GM12874 (cell line): Measurements from ENCODE around the gene CARNS1.

Source experiments
- TF ChIP-seq, protein P1 (sequence below): IDR thresholded peaks from 2 replicates; pipeline ENCODE4 v1.5.1; 2011; ENCODE audit warnings: low read depth, mild to moderate bottlenecking, control low read depth, low read length, moderate library complexity; ENCODE audit not compliant: insufficient read depth

Gene CARNS1

DNA sequence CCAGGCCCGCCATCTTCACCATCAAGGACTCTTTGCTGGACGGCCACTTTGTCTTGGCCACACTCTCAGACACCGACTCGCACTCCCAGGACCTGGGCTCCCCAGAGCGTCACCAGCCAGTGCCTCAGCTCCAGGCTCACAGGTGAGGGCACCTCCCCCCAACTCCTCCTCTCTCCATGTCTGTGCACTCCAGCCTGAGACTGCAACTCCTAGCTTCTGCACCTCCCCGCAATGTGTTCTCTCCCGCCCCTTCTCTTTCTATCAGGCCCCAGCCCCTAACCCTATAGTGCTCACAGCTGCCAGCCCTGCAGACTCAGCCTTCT lies 19.3 kb upstream of the CARNS1 start:
- TF ChIP-seq, protein P1, sequence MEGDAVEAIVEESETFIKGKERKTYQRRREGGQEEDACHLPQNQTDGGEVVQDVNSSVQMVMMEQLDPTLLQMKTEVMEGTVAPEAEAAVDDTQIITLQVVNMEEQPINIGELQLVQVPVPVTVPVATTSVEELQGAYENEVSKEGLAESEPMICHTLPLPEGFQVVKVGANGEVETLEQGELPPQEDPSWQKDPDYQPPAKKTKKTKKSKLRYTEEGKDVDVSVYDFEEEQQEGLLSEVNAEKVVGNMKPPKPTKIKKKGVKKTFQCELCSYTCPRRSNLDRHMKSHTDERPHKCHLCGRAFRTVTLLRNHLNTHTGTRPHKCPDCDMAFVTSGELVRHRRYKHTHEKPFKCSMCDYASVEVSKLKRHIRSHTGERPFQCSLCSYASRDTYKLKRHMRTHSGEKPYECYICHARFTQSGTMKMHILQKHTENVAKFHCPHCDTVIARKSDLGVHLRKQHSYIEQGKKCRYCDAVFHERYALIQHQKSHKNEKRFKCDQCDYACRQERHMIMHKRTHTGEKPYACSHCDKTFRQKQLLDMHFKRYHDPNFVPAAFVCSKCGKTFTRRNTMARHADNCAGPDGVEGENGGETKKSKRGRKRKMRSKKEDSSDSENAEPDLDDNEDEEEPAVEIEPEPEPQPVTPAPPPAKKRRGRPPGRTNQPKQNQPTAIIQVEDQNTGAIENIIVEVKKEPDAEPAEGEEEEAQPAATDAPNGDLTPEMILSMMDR, result no peak

DNA sequence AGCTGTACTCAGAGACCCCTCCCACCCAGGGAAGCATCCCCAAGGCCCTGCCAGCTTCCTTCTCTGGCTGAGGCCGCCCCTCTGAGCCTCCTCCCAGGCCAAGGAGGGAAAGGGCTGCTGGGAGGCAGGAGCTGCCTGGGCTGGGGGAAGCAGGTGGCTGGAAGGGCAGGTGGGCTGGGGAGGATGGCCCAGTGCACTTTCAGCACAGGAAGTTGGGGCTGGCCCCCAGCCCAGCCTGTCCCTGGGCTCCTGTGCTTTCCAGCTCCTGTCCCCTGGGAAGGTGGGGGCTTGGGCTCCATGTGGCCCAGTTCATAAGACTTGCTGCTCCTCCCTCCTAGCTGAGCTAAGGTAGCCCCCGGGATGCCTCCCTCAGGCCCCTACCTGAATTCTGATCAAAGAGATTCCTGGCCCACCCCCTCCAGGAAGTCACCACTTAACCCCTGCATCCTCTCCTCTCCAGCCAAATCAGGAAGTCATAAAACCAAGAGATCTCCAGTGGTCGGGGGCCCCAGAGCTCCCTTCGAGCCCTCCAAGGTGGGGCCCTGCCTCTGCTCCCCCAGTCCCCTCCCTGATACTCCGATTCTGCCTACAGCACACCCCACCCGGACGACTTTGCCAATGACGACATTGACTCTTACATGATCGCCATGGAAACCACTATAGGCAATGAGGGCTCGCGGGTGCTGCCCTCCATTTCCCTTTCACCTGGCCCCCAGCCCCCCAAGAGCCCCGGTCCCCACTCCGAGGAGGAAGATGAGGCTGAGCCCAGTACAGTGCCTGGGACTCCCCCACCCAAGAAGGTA lies 18.7 kb upstream of the CARNS1 start:
- TF ChIP-seq, protein P1, result no peak

DNA sequence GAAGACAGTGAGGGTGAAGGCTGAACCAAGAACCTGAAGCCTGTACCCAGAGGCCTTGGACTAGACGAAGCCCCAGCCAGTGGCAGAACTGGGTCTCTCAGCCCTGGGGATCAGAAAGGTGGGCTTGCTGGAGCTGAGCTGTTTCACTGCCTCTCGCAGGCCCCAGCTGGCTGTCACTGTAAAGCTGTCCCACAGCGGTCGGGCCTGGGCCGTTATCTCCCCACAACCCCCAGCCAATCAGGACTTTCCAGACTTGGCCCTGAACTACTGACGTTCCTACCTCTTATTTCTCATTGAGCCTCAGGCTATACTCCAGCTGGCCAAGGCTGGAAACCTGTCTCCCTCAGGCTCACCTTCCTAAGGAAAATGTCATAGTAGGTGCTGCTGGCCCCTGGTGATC lies 17.9 kb upstream of the CARNS1 start:
- TF ChIP-seq, protein P1, result no peak

DNA sequence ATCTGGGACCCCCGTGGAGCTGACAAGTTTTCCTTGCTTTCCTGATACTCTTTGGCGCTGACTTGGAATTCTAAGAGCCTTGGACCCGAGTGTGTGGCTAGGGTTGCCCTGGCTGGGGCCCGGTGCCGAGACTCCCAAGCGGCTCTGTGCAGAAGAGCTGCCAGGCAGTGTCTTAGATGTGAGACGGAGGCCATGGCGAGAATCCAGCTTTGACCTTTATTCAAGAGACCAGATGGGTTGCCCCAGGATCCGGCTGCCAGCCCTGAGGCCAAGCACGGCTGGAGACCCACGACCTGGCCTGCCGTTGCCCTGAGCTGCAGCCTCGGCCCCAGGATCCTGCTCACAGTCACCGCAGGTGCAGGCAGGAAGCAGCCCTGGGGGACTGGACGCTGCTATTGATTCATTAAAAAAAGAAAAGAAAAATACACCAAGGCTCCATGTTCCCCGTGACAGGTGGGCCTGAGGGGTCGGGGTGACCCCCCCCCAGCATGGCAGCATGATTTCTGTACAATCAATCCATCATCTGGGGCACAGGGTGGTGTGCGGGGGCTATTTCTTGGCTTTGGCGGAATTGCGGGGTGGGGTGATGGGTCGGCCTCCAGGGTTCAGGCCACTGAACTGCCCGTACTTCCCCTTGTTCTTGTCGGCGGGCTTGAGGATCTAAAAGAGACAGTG lies 17.4 kb upstream of the CARNS1 start:
- TF ChIP-seq, protein P1, result no peak

DNA sequence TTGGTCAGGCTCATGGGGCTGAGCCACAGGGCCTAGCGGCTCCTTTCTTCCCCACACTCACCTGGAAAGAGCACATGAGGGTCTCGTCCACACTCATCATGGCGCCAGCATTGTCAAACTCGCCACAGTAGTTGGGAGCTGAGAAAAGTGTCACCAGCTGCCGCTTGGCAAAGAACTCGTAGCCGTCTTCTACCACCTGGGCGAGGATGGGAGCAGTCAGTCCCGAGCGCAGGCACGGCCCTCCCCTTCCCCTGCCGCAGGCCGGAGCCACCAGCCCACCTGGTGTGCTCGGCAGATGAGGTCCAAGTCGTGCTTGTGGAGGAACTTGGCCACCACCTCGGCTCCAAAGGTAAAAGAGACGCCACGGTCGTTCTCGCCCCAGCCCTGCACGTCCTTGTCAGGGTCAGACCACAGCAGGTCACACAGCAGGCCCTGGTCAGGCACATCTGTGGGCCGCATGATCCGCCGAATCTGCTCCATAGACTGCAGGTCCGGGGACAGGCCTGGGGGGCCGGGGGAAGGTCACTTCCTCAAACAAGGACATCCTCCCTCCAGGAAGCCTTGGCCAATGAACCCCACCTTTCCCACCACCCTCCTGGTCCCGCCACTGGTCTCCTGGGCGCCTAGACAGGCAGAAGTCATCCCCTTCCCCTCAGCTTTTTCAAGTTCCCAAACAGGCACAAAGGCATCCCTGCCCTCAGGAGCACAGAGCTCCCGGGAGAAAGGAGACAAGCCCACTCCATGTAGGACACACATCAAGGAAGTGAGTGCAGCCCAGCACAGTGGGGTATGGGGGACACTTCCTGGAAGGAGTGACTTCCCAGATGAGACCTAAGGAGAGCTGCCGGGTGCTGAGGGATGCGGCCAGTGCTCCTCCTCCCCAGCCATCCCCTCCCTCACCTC lies 16.6 kb upstream of the CARNS1 start:
- TF ChIP-seq, protein P1, result no peak

DNA sequence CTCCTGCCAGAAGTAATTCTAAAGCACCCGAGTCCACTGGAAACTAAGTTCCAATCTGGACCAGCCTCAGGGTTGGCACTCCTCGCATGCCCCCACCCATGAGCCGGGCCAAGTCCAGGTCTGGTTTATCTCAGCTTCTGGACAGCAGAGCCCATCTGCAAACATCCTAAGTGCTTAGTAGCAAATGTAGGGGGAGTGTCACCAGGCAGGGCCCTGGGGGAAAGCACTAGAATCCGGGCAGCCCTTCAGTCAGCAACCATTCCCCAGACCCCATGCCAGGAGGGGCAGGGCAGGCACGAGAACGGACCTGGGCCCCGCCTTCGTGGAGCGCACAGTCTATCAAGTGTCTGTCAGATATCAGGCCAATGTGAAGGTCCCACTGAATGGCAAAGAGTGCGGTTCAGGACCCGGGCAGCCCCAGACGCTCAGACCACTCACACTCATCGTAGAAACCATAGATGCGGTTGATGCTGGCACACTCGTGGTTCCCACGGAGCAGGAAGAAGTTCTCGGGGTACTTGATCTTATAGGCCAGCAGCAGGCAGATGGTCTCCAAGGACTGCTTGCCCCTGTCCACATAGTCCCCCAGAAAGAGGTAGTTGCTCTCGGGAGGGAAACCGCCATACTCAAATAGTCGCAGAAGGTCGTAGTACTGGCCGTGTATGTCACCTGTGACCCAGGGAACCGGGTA lies 15.1 kb upstream of the CARNS1 start:
- TF ChIP-seq, protein P1, result no peak
